ENCODE measurements around the gene SPACA6.

DNA sequence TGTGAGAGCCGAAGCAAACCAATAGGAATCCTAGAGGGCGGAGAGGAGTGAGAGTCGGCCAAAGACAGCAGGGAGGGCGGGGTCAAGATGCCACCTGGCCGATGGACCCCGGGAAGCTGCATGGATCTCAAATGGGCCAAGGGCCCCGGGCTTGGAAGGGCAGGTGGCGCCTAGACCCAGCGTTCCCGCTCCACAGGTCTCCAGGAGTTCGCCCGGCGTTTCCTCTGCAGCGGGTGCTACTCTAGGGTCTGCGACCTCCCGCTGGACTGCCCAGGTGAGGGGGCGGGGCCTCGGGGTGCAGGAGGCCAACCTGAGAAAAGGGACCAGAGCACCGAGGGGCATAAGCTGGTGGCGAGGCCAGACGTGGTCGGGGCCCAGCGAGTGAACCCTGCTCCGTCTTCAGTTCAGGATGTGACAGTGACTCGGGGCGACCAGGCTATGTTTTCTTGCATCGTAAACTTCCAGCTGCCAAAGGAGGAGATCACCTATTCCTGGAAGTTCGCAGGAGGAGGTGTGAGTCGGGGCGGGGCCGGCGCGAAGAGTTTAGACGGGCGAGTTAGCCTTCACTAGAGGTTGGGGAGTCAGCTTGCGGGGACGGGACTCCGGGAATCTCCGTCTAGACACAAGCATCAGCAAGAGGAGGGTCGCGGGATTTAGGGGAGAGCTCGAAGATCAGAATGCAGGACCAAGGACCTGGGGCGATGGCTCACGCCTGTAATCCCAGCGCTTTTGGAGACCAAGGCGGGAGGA is 9.9 kb downstream of the SPACA6 start:
- TF ChIP-seq PBX3 (IDR thresholded peaks at IDR 0.05; ENCODE audit: insufficient replicate concordance, low read depth, low read length) (no peak), EZH2 (IDR thresholded peaks at IDR 0.05; ENCODE audit: borderline replicate concordance, control insufficient read depth, low read depth, low read length) (no peak), CHD2 (IDR thresholded peaks at IDR 0.05; ENCODE audit: borderline replicate concordance, low read depth, low read length) (no peak), POLR2A (IDR thresholded peaks at IDR 0.05; ENCODE audit: low read depth, low read length) (no peak), TCF12 (IDR thresholded peaks at IDR 0.05; ENCODE audit: low read depth, low read length) (no peak), SMAD1 (IDR thresholded peaks at IDR 0.05; ENCODE audit: low read depth, partially characterized antibody) (no peak), RCOR1 (conservative IDR thresholded peaks at IDR 0.05; ENCODE audit: low read depth, low read length) (no peak), SP1 (IDR thresholded peaks at IDR 0.05; ENCODE audit: low read depth, low read length) (no peak), SUZ12 (IDR thresholded peaks at IDR 0.05; ENCODE audit: unreplicated experiment) (no peak), RFX5 (IDR thresholded peaks at IDR 0.05; ENCODE audit: low read depth, low read length) (no peak), ZBTB33 (IDR thresholded peaks at IDR 0.05) (no peak)
- TF ChIP-seq, protein P1, sequence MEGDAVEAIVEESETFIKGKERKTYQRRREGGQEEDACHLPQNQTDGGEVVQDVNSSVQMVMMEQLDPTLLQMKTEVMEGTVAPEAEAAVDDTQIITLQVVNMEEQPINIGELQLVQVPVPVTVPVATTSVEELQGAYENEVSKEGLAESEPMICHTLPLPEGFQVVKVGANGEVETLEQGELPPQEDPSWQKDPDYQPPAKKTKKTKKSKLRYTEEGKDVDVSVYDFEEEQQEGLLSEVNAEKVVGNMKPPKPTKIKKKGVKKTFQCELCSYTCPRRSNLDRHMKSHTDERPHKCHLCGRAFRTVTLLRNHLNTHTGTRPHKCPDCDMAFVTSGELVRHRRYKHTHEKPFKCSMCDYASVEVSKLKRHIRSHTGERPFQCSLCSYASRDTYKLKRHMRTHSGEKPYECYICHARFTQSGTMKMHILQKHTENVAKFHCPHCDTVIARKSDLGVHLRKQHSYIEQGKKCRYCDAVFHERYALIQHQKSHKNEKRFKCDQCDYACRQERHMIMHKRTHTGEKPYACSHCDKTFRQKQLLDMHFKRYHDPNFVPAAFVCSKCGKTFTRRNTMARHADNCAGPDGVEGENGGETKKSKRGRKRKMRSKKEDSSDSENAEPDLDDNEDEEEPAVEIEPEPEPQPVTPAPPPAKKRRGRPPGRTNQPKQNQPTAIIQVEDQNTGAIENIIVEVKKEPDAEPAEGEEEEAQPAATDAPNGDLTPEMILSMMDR (IDR thresholded peaks at IDR 0.05 in 2 of 3, conservative IDR thresholded peaks at IDR 0.05 in 1 of 3; ENCODE audit: control insufficient read depth in 2 of 3, extremely low read depth in 1 of 3, insufficient read depth in 1 of 3, low read depth in 3 of 3, low read length in 3 of 3): no peak

Data from GM12878 (cell line).